Activated gamma-delta T cell treated with Interleukin-2 at 50 U/mL for 16 hours (primary cell): ENCODE results near the gene EXOC6.

ENCODE experiments used
- DNase-seq: peaks from one replicate; pipeline ENCODE4 v3.0.0-alpha.2; 2020

EXOC6 gene, protein sequence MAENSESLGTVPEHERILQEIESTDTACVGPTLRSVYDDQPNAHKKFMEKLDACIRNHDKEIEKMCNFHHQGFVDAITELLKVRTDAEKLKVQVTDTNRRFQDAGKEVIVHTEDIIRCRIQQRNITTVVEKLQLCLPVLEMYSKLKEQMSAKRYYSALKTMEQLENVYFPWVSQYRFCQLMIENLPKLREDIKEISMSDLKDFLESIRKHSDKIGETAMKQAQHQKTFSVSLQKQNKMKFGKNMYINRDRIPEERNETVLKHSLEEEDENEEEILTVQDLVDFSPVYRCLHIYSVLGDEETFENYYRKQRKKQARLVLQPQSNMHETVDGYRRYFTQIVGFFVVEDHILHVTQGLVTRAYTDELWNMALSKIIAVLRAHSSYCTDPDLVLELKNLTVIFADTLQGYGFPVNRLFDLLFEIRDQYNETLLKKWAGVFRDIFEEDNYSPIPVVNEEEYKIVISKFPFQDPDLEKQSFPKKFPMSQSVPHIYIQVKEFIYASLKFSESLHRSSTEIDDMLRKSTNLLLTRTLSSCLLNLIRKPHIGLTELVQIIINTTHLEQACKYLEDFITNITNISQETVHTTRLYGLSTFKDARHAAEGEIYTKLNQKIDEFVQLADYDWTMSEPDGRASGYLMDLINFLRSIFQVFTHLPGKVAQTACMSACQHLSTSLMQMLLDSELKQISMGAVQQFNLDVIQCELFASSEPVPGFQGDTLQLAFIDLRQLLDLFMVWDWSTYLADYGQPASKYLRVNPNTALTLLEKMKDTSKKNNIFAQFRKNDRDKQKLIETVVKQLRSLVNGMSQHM

GRCh38 chr10:92848441-92849233 lies at the start of gene EXOC6:
Gene EXOC6 (plus strand): TSS chr10:92848520. CDS start chr10:92848534, 14 bp downstream.
- peak; percentile 82 for DNase-seq

- no peak for DNase-seq
Measured at GRCh38 chr10:92799568-92799967, 48.8 kb upstream of the EXOC6 start.

GRCh38 chr10:92800134-92800733 lies 48.1 kb upstream of the EXOC6 start:
- no peak for DNase-seq

DNA sequence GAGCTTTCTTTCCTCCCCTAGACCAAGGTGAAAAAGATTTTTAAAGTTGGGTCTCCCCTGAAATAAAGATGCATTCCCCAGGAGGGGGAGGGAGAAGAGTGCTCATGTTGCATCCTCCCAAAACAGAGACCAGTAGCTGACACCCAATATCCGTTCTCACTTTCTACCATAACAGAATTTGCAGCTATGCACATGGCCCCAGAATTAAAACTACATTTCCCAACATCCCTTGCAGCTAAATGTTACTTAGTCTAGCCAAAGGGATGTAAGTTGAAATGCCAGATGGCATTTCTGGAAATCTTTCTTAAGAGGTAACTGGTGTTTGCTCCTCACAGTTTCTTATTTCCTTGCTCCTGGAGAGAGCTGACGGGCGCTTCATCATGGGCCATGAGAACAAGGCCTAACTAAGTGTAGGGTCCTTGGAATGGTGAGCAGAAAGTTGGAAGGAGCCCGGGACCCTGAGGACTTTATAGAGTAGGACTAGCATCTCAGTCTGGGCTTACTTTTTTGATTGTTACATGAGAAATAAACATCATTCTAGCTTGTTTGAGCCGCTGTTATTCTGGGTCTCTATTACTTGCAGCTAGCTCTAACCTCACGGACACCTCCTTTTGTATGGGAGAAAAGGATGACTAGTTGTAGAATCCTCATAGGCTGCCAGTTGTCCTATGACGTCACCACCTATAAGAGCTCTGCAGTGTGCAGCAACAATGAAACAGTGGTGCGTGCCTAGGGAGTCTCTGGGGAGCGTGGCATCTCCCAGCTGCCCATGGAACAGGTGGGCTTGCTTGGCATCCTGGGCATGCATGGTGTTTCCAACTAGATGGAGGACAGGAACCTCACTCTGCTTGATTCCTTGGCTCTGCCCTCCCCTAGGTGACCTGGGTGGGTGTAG lies 46.1 kb upstream of the EXOC6 start:
- DNase-seq: no peak

DNA sequence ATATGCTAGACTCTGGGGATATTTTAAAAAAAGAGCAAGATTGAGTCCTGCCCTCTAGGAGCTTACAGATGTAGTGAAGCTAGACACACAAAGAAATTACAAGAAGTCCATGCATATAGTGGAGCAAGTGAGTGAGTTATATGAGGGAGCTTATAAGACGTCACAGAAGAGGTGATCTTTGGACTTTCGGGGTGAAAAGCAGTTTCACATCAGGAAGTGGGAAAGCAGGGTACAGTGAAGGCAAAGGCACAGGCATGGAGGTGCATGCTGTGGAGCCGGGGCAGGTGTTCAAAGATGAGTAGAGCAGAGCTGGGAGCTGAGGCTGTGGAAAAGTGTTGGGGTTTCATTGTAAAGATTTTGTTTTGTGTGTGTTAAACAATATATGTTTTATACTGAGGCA lies 38.5 kb upstream of the EXOC6 start:
- no peak for DNase-seq

DNA sequence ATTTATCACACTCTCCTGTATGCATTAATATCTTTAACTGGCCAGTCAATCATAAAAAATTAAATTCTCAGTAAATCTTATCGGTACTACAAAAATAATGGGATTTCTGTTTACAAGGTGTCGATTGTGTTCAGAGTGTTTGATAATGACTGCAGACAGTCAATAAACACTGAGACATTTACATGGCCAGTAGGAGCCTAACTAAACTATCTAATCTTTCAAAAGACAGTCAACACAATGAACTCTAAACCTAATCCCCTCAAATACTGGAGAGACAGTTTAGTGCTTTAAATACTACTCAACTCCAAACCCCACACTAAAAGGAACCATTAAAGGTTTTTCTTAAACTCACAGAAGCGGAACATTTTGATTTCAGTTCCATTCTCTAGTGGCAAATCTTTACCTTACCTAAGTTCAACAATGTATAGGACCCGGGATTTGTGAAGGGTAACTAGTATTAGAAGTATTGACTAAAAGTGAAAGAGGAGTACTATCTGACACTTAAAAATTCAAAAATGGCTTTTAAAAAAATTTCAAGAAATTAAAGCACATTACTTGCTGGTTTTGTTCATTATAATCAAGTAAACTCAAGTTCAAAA lies 37.3 kb upstream of the EXOC6 start:
- DNase-seq: no peak

- DNase-seq: no peak
Measured at GRCh38 chr10:92811986-92812385, 36.3 kb upstream of the EXOC6 start.

GRCh38 chr10:92813979-92814378 lies 34.3 kb upstream of the EXOC6 start:
- no peak for DNase-seq

DNA sequence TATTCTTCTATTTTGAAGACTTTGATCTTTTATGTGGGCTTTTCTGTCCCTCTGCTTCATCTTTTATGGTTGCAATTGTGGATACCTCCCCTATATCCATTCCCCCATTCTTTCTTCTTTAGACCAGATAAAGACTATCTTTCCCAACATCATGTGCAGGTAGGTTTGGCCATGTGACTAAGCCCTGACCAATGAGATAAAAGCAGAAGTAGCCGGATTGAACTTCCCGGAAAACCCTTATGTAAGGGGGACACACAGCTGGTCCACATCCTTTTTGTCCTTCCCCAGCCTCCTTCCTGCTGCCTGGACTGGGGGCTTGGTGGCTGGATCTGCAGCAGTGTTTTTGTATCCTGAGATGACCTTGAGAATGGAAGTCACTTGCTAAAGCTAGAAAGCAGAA lies 33.5 kb upstream of the EXOC6 start:
- no peak for DNase-seq

DNA sequence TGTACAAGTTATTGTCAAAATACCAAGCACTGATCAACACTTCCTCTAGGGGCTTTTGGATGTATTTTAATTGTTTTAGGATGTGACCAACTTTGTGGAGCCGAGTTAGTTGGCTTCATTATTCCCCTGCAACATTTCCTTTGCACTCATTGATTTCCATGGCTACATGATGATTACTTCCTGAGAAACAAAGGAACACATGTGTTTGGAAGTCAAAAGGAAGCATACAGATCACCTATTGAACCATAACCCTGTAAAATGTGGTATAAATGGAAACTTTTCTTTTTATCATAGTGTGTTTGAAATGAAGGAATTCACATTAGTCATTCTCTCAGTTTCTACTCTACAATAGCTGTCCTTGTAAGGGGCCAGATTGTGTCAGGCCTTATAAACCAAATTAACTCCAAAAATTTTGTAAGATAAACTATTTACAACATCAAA lies 32.2 kb upstream of the EXOC6 start:
- no peak for DNase-seq

- no peak for DNase-seq
Measured at GRCh38 chr10:92822060-92822634, 26.2 kb upstream of the EXOC6 start.

- DNase-seq: no peak
Measured at GRCh38 chr10:92822964-92823363, 25.4 kb upstream of the EXOC6 start.

GRCh38 chr10:92826061-92826460 lies 22.3 kb upstream of the EXOC6 start:
- no peak for DNase-seq

DNA sequence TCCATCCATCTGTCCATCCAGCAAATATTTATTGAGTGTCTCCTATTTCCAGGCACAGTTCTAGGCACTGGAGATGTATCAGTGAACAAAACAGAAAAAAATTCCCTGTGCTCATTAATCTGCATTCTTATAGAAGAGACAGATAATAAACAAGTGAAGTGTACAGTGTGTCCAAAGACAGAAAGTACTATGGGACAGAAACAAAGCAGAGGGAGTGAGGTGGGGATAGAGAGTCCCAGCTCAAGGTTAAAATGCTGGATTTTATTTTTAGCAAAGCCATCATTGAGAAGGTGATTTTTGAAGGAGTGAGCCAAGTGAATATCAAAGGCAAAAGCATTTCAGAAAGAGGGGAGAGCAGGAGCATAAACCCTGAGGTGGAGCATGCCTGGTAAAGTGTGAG lies 21.8 kb upstream of the EXOC6 start:
- DNase-seq: no peak

DNA sequence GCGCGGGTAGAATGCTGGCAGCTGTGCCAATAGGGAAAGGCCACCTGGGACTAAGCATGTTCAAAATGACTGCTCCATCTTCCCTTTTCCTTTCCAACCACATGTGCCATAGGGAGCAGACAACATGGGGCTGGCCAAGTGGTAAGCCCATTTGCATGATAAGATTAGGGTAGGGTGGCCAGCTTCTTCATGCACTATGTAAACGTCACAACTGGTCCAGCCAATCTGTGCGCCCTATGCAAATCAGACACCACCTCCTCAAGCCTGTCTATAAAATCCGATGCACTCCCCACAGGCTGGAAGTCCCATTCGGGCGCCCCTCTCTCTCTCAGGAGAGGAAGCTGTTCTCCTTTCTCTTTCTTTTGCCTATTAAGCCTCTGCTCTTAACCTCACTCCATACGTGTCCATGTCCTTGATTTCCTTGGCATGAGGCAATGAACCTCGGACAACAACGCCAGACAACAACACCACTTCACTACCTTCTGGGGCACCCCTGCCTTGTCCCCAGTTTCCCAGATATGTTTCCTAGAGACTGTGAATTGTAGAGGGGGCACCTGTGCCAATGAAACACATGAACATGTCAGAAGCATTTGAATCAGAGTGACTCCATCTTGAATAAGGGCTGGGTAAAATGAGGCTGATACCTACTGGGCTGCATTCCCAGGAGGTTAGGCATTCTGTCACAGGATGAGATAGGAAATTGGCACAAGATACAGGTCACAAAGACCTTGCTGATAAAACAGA lies 19.1 kb upstream of the EXOC6 start:
- DNase-seq: no peak

DNA sequence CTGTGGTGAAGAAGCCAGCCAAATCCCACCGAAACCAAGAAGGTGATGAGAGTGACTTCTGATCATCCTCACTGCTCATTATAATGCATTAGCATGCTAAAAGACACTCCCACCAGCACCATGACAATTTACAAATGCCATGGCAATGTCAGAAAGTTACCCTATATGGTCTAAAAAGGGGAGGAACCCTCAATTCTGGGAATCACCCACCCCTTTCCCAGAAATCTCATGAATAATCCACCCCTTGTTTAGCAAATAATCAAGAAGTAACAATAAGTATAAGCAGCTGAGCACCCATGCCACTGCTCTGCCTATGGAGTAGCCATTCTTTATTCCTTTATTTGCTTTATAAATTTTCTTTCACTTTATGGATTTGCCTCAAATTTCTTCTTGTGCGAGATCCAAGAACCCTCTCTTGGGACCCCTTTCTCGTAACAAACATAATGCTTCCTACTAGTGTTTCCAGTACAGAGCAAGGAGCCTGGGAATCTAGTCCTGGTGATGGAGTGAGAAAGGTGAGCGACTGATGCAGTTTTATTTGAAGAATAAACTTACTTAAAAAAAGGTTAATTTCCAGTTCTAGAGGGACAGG lies 18.4 kb upstream of the EXOC6 start:
- DNase-seq: no peak

DNA sequence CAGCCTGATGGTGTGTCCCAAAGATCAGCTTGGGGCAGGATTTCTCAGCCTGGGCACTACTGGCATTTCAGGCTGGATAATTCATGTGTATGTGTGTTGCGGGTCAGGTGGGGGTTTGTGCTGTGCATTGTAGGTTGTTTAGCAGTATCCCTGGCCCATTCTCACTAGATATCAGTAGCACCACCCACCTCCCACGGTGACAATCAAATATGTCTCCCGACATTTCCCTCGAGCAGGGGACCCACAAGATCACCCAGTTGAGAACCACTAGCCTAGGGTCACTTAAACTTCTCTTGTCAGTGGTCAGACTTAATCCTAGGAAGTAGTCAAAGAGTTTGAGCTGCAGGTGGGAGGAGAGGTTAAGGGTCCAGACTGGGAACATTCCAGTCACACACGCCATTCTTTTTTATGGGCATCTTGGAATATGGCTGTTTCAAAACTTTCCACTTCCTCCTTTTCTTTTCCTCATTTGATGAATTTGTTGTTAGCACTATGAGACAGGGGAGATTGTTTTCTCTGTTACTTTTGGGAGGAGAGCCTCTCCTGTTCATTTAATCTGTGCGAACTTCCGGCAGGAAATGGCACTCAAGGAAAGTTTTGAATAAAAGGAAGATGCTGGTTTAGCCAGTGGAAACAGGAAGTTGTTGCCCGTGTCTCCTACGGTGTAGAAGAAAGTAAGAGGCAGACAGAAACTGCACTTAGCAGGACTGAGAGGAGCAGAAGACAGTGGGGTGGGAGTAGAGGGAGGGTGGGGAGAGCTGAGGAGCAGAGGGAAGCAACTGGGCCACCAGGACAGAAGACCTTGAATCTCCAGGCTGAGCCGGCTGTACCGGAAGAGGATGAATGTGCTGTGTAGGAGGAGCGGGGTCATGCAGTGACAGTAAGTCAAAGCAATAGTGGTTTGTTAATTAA lies 17.6 kb upstream of the EXOC6 start:
- no peak for DNase-seq

DNA sequence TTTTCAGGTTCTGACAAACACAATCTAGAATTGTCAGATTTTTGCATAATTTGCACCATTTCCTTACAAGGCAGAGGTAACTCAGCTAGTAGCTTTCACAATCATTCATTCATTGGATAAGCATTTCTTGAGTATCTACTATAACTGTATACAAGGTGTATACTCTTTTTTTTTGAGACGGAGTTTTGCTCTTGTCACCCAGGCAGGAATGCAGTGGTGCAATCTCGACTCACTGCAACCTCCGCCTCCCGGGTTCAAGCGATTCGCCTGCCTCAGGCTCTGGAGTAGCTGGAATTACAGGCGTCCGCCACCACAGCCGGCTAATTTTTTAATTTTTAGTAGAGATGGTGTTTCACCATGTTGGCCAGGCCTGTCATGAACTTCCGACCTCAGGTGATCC lies 16.2 kb upstream of the EXOC6 start:
- DNase-seq: no peak
